GM18520 (cell line): Measurements from ENCODE around the gene CASP10.
"Not testable (repeated sequence)": the region's sequence is repeated elsewhere in the genome, so short reads cannot be mapped to it uniquely, and the experiment has no call there.

Experiments used
- ATAC-seq: cut with Tn5 transposase; IDR thresholded peaks from one replicate; pipeline ENCODE4 v1.9.1; 2021; ENCODE audit not compliant: unreplicated experiment

Gene CASP10

DNA sequence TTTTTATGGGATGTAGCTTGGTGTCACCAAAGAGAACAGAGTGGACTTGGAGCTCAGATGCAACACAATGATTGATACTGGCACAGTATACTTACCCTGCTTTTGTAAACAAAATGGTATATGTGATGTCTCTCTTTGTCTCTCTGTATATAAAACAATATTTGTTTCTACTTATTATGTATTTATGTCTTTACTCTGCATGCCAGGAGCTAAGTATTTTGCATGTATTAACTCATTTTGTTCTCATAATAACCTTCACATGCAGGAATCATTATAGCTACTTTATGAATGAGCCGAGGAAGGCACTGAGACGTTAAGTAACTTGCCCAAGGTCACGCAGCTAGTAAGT lies 49.5 kb downstream of the CASP10 start:
- no peak for ATAC-seq

DNA sequence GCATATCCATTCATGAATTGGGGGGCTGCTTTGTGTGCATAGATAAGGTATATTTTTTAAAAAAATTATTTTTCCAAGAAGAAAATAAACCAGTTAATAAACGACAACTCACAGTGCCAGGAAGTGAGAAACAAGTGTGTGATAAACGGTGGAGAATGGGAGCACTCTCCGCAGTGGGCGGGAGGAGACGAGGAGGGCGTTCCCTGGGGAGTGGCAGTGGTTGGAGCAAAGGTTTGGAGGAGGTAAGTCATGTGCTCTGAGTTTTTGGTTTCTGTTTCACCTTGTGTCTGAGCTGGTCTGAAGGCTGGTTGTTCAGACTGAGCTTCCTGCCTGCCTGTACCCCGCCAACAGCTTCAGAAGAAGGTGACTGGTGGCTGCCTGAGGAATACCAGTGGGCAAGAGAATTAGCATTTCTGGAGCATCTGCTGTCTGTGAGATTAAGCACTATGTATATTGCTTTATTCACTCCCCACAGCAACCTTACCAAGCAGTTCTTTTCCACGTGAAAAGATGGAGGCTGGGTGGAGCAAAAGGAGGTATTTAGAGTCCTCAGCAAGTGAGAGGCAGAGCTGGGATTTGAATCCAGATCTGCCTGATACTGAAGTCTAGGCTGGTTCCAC lies 50.4 kb downstream of the CASP10 start:
- ATAC-seq = peak; percentile 92

DNA sequence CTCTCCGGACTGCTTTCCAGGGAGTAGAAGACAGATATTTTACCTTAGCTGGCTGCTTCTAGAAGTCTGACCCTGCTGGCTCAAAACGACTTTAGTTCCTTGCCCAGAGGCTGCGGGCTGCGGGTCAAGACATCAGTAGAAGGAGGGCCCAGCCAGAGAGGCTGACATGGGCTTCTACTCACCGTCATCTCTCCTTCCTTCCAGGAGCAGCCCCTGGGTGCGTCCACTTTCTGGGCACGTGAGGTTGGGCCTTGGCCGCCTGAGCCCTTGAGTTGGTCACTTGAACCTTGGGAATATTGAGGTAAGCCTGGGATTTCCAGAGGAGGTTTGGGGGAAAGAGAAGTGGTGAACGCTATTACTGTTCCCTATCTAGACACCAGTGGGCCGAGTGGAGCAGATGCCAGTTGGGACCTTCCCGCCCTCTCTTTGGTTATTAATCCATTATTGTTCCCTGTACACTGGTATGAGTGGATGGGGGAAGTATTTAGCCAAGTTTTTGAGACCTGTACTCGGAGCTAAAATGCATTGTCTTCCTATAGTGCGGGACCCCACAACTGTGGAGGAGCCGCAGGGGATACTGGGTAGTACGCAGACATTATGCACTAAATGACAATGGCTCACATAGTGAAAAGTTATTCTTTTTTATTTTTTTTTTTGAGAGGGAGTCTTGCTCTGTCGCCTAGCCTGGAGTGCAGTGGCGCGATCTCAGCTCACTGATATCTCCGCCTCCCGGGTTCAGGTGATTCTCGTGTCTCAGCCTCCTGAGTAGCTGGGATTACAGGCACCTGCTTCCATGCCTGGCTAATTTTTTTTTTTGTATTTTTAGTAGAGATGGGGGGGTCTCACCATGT lies 51.1 kb downstream of the CASP10 start:
- no peak for ATAC-seq

DNA sequence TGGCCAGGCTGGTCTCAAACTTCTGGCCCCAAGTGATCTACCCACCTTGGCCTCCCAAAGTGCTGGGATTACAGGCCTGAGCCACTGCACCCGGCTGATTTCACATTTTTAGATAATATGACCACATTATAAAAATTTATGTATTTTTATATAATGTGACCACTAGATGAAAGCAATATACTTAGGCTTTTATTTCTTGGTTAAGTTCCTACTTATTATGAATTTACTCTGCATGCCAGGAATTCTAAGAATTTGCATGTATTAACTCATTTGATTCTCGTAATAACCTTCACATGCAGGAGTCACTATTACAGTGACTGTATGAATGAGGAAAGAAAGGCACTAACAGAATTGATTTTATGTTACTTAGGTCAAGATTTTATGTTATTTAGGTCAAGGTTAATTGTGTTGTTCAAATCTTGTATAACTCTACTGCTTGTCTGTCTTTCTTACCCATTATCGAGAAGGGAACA lies 51.8 kb downstream of the CASP10 start:
- ATAC-seq = no peak

DNA sequence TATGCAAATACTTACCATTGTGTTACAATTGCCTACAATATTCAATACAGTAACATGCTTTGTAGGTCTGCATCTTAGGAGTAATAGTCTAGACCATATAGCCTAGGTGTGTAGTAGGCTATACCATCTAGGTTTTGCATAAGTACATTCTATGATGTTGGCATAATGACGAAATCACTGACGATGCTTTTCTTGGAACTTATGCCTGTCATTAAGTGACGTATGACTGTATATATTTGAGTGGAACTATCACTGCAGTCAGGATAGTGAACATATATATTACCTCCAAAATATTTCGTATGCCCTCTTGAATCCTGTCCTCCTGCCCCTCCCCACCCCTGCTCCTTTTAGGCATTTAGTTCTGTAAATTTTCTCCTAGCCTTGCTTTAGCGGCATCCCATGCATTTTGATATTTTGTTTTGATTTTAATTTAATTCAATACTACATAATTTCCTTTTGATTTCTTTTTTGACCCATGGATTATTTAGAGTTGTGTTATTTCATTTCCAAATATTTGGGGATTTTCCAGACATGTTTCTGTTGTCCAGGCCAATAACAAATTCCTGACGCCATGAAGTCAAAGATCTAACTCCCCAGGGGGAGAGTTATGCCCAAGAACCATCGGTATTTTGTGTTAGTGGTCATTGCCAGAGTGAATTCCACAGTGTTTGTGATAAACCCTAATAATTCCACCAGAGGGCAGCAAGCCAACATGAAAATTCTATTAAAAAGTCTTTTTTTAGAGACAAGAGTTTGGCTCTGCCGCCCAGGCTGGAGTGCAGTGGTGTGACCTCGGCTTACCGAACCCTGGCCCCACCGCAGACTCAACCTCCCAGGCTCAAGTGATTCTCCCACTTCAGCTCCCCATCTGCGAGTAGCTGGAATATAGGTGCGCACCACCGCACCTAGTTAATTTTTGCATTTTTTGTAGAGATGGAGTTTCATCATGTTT lies 53.2 kb downstream of the CASP10 start:
- ATAC-seq = no peak

DNA sequence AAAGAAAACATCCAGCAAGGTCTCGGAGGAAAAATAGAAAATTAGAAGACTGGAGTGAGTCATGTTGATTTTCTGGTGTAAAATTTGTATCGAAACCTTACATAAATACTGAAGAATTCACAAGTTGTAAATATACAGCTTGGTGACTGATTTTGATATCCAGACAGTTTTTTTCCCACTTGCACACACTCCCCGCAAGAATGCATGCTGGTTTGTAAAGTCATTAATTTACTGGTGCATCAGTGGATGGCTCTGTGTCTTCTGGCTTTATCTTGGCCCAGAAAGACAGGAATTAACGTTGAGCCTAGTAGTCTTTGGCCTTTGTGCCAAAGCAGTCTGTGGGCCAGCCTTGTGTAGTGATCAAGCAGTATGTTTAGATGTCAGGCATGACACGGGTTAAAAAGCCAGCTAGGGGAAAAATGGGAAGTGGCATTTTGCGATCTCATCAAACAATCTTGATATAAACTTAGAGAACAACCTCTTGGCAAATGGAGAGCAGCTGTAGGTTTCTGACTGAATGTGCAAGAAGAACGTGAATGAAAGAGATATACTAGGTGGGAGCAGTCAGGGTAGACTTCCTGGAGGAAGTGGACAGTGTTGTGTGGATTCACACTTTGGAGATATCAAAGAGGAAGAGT lies 54.7 kb downstream of the CASP10 start:
- ATAC-seq = no peak

DNA sequence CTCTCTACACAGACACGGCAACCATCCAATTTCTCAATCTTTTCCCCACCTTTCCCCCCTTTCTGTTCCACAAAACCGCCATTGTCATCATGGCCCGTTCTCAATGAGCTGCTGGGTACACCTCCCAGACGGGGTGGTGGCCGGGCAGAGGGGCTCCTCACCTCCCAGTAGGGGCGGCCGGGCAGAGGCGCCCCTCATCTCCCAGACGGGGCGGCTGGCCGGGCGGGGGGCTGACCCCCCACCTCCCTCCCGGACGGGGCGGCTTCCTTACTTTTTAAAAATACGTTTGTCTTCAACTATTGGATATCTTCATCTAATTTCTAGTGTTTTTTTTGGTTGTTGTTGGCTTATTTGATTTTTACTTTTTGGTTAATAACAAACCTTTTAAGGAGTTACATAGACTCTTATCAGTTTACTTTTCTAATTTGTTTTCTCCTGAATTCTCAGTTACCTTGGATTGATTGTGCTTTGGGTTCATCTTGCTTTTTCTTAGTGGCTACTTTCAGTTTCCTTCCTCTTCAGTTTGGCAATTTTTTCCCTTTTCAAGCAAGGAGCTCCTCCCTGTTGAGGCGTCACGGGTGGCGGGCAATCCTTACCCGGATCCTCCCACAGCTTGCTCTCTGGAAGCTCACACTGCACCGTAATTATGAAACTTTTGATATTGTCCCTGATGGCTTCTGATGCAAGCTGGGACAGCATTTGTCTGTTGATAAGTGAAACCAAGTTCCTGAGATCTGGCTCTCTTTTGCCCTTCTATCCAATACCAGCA lies 56.4 kb downstream of the CASP10 start:
- ATAC-seq = not testable (repeated sequence)

DNA sequence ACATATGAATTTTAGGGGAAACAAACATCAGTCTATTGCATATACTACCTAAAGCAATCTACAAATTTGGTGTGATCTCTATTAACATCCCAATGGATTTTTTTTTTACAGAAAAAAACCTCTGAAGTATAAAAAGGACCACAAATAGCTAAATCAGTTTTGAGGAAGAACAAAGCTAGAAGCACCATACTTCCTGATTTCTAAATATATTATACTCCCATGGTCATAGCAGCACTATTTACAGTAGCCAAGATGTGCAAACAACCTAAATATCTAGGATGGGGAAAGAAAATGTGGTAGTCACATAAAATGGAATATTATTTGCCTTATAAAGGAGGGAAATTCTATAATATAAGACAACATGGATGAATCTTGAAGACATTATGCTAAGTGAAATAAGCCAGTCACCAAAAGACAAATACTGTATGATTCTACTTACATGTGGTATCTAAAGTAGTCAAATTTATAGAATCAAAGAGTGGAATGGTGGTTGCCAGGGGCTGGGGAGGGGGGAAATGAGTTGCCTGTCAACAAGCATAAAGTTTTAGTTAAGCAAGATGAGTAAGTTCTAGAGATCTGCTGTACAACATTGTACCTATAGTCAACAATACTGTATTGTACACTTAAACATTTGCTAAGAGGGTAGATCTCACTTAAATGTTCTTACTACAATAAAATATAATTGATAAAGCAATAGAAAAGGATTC lies 59.8 kb downstream of the CASP10 start:
- ATAC-seq = no peak

DNA sequence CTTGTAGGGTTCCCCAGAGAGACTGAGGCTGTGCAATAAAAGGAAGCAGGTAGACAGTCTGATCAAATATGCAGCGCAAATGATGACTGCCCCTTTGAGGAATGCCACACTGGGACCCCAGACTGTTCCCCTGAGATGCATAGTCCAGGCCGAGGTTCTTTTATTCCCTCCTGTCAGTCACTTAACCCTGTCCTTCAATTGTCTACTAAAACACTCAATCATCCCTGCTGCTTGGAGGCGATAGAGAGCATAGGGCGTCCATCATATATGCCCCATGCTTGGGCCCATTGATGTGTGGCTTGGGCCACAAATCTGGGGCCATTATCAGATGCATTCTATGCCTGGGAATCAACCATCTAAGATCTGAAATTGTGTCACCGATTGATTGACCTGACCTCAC lies 61.9 kb downstream of the CASP10 start:
- ATAC-seq = no peak

DNA sequence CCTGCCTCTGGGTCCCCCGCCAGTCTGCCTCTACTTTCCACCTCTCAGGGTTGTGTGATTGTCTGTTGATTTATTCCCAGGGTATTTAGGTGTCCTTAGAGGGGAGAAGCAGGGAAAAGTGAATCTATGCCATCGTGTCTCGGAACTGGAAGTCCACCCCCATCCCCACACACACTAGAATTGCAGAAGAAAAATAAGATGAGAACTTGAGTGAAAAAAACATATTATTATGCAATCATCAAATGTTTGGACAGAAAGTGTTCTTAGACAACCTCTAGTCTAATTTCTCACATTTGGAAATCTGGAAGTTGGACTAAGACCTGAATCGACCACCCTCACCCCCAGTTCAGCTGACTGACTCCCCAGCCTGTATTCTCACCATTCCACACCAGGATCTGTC lies 63.3 kb downstream of the CASP10 start:
- ATAC-seq = no peak

DNA sequence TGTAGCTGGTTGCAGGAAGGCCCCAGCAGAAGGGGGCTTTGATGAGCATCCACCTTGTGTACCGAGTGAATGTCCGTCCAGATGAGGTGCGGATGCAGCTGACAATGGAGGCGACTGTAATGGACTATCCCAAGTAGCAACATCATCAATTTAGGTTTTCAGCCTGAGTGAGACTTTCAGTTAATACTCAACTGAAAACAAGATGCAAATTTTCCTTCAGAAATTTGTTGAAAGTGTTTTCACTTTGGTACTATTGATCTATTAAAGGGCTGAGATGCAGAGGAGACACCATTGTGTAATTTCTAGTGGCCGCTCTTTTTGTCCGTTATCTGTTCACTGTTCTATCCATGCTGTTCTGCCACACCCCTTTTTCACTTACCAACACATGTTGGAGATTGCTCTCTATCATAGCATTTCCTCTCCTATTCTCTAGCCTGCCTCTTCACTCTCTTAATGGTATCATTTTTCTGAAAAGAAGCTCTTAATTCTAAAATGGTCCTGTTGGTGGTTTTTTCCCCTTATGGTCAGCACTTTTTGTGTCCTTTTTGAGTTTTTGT lies 65.4 kb downstream of the CASP10 start:
- peak; percentile 46 for ATAC-seq

DNA sequence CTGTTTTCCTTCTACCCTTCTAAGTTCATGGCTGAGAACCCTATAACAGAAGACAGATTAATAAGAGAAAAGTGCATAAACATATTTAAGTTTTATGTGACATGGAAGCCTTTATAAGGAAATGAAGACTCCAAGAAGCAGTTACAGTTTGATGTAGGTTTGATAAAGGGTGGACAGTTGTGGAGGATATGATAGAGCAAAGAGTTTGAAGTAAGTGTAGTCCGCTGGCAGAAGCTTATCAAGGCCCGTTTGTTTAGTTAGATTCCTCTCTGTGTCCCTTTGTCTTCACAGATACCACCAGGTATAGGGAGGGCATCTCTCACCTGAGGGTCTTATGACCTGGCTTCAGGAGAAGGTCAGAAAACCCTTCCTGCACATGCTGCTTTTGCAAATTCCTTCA lies 66.9 kb downstream of the CASP10 start:
- no peak for ATAC-seq

DNA sequence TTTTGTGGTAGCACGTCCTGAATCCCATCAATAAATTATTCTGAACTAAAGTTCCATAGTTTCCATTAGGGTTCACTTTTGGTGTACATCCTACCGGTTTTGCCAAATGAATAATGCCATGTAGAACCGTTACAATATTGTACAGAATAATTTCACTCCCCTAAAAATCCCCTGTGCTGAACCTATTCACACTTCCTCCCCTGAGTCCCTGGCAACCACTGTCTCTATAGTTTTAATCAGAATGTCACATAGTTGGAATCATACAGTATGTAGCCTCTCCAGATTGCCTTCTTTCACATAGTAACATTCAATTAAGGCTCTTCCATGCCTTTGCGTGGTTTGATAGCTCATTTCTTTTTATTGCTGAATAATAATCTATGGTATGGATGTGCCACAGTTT lies 67.8 kb downstream of the CASP10 start:
- ATAC-seq = no peak

DNA sequence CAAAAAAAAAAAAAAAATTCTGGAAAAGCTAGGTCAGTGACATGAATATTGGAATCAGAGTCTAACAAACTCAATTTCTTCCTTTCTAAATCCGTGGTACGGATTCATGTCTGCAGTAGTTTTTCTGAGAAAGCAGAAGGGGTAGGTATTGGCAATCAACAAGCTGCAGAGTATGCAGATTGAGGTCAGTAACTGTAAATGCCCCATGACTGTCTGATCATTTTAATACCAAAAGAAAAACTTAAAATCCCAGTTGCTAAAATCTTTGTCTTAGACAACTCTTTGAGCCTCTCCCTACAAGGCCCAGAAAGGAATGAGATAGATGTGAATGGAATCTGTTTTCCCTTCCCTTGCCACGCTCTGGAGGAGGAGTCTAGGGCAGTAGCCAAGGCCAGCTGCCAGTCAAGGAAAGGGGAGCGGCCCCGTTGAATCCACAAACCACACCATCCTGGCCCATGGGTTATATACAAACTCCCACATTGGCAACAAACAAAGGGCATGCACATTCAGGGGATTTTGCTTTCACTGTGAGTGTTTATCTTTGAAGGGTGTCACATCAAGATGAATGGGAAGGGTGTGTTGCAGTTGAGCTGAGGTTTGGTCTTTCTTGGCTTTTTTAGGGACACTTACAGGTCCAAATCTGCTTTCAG lies 71.3 kb downstream of the CASP10 start:
- ATAC-seq = no peak

DNA sequence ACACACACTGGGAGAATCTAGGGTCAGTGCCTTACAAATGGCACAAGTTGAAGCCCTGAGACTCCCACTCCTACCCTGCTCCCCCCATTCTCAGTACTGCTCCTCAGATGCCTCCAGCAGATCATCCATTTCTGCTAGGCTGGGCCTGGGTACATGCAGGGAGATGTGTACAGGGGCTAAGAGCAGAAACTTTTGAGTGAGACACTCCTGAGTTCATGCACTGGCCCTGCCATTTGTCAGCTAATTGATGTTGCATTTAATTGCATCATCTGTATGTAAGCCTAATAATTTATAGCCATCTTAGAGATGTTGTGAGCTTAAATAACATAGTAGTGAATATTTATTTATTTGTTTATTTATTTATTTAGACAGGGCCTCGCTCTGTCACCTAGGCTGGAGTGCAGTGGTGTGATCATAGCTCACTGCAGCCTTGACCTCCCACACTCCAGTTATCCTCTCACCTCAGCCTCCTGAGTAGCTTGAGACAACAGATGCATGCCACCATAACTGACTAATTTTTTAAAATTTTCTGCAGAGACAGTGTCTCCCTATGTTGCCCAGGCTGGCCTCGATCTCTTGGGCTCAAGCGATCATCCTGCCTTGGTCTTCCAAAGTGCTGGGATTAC lies 72.6 kb downstream of the CASP10 start:
- ATAC-seq = no peak

DNA sequence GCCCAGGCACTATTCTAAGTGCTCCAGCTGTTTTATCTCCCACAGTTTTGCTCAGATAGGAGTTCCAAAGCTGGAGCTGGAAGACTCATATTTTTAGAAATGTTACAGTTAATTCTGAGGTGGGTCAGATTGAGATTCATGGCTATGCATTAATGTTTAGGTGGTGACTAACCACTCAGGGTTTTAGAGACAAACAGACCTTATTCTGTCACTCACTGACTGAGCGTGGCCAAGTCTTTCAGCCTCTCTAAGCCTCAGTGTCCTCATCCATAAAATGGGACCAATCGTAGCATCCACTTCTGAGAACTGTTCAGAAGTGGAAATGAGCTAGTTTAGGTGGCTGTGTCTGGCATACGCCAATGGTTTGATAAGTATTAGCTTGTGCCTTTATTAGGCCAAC lies 73.1 kb downstream of the CASP10 start:
- ATAC-seq = no peak

DNA sequence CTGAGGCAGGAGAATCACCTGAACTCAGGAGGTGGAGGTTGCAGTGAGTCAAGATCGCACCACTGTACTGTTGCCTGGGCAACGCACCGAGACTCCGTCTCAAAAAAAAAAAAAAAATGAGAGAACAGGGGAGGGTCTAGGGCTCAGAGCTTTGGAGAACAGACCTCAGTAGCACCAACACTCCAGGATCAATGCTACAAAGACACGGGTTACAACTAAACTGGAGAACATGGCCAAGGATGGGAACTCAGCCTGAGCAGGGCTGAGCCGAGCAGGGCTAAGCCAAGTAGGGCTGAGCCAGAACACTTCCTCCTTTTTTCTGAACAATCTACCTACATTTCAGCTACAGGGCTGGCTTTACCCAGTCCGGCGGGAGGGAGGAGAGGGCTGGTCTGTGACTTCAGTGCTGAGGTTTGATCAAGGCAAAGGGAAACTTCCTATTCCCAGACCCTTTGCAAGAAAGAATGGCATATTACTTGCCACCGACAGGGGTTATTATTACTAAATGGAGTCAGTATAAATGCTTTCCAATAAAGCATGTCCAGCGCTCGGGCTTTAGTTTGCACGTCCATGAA lies 74.5 kb downstream of the CASP10 start:
- ATAC-seq = peak; percentile 36
